Measurements from ENCODE around the gene CCDC188.

Gene CCDC188

DNA sequence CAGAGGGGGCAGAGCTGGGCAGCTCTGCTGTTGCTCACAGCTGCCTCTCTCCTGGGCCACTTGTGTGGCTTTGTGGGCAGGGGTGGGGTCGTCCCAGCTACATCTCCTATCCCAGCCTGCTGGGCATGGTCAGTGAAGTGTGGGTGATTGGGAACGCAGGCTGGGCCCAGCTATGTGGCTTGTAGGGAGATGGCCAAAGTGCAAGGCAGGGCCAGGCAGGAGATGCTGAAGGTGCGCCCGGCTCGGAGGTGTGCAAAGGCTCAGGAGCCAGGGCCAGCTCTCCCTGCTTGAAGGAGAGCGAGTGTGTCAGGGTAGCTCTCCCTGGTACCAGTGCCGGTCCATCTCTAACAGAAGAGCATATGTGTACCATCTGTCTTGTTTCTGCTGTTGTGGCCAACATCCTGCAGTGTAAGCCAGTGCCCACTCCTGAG lies 43.4 kb downstream of the CCDC188 start:
- no peak for DNase-seq (ENCODE audit: low read depth, low spot score)

DNA sequence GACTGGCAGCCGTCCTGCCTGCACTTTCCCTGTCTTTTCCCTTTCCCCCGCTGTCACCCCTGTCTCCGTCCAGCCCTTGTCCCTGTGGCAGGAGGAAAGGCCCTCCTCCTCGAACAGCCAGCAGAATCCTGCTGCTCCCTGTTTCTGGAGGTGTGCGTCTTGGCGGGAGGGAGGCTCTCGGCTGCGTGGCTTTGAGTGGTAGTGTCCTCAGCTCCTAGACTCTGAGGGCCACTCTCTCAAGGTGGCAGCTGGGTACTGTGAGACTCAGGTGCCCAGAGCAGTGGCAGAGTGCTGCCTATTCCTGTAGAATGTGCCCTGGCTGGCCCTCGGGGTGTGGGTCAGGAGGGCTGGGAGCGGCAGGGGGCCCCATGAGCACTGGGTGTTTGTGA lies 44.0 kb downstream of the CCDC188 start:
- no peak for DNase-seq (ENCODE audit: low read depth, low spot score)

DNA sequence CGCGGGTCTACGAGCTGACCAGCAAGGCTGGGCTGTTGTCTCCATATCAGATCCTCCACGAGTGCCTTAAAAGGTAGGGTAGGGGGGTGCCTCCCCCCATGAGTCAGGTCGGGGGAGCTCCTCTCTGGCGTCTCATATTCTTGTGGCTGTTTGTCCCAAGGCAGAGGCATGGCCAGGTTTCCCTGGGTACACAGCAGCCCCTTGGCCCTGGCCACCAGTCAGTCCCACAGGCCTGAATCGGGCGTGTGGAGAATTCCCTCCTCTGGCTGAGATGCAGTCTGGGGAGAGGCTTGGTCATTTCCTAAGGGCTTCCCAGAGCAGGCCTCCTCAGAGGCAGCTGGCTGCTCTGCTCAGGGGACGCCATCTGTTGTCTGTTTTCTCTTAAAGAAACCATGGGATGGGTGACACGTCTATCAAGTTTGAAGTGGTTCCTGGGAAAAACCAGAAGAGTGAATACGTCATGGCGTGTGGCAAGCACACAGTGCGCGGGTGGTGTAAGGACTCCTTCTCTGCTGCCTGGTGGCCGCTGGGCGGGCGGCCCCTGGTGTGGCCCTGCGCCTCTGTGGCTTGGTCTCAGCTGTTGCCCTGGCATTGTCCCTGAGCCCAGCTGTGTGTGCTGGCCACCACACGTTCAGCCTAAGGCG lies 44.5 kb downstream of the CCDC188 start:
- DNase-seq (ENCODE audit: low read depth, low spot score) = no peak

DNA sequence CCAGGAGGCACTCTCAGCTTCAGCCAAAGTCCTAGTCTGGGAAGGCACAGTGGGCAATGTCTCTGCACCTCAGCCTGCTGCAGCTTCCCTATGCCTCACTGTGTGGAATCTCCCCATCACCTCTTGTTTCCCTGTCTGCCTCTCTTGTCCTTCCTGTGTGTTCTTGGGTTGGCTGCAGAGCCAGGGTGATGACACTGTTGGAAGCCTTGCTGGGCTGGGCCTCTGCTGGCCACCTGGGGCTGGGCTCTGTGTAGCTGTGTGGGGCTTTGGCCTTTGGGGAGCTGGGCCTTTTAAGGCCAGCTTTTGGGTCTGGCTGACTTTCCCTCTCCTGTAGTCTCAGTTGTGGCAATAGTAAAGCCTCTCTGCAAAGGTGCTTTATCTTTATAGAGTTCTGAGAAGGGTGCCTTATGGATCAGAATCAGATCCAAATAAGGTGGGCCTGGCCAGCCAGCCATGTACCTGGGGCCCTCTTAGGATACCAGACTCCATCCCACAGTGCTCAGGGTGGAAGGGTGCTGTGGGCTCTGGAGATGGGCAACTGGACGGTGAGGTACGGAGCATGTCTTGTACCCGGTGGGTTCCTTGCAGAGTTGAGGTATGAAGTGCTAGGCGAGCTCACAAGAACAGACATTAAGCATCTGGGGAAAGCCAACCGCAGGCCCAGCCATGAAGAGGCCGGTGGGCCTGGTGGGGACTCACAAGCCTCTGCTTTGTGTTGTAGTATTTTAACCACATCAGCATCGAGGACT lies 45.2 kb downstream of the CCDC188 start:
- DNase-seq (ENCODE audit: low read depth, low spot score) = no peak

DNA sequence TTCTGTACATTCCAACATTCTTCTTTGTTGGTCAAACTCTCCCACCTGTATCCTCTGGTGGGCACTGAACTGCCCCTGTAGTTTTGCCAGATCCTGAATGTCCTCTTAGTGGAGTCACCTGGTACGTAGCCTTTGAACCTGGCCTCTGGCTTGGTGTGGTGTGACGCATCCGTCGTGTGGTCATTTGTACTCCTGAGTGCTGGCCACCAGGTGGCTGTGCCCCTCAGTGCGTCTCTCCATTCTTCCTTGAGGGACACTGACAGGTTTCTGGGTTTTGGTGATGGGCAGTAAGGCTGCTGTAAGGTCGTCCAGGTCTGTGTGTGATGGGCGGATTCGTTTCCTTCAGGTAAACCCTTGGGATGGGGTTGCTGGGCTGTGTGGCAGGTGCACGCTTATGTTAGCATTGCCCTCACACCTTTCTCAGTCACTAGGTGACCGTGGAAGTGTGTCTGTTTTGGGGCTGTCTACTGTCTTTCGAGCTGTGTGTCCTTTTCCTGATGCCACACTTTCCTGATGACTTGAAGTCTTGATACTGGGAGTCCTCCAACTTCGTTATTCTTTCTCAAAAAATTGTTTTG lies 48.6 kb downstream of the CCDC188 start:
- no peak for DNase-seq (ENCODE audit: low read depth, low spot score)

DNA sequence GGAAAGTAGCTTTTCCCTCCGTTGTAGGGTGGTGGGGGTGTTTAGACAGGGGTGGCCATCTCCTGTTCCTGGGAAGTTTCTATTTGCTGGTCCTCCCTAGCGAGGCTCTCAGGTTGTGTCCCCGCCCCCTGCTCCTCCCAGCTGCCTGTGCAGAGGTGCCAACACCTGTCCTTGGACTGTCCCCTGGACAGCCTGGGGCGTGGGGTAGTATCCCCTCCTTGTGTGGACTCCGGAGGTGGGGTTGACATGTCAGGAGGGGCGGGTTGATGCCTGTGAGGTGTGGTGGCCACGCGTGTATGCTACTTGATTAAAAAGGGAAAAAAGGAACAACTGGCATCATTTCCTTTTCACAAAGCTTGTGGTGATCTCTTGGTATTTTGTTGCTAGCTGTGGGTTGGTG lies 49.2 kb downstream of the CCDC188 start:
- DNase-seq (ENCODE audit: low read depth, low spot score) = no peak

DNA sequence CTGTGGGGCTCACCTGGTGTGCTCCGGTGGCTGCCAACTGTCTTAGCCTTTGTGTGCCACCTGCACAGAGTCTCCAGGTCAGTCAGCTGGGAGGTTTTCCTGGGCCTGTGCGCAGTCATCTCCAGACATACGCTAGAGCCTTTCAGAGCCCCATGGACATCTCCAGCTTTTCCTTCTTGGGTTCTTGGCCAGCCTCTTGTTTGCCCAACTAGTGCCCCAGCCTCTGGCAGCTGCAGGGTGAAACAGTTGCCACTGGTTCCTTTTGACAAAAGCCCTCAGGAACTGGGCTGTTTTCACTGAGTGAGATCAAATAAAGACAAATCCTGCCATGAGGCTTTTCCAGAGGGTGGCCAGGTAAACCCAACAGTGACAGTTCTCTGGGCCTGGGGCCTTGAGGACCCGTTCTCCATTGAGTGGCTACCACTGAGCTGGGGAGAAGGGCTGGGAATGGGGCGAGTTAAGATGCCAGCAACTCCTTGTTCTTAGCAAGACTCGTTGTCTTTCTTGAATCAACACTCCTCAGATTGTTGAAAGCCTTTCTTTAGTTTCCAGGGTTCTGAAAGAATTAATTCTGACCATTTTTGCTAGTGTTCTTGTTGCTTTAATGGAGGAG lies 51.6 kb downstream of the CCDC188 start:
- DNase-seq (ENCODE audit: low read depth, low spot score) = no peak

Measured in iPS DF 19.7 (cell line).